ENCODE data around the gene JARID2.

The JARID2 gene
- 68.3 to 76.5 reads per million in 2 donors for total RNA-seq

DNA sequence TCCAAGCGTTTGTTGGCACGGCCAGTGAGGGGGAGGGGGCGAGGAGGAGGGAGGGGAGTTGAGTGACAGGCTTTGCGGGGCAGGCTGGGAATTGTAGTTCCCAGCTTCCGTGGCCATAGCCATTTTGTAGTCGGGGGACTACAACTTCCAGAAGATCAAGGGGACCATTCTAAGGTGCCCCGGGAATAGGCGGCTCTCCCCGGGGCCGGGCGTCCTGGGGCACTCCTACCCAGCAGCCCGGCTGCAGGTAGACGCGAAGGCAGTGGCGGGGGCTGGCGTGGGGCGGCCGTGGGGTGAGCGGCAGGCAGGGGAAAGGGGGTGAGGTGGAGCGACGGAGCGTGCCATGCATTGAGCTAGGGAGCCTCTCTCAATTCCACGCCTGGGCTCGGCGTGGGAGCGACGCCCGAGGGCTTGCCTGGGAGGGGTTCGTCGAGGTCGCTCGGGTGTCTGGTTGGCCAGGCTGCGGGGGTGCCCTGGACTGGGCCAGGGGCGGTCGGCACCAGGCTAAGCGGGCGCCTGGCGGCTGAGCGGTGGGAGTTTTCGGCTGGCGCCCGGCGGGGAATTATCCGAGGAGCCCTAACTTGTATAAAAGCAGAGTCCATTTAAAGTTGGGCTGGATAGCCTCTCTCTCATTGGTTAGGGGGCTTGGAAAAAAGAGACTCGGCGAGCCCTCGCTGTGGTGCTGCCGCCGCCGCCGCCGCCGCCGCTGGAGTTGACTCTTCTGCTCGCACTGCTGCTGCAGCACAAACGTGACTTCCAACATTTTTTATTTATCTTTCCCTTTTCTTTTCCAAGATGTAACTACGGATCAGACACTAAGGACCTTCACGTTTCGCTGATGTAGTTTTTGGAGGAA lies at the start of gene JARID2:
Gene JARID2 (plus strand): TSS at position 709 of the 856 bp plus-strand sequence. CDS start 471 bp downstream, outside the sequence.
- peak; percentile 94 for DNase-seq

DNA sequence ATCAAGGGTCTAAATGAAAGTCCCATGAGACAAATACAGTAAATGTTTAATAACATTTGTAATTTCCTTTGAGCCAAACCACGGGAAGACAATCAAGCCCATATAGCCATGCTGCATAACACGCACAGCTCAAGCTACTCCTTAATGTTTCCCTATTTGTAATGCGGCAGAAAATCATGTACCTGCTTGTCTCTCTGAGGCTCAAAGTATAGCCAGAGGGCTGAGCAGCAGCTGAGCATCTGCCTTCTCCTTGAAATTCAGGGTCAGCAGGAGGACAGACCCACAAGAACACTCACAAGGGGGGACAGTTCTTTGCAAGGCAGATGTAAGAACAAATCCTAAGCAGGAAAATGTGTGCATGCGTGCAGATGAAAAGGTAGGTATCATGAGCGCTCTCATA lies 45.8 kb upstream of the JARID2 start:
- no peak for DNase-seq

DNA sequence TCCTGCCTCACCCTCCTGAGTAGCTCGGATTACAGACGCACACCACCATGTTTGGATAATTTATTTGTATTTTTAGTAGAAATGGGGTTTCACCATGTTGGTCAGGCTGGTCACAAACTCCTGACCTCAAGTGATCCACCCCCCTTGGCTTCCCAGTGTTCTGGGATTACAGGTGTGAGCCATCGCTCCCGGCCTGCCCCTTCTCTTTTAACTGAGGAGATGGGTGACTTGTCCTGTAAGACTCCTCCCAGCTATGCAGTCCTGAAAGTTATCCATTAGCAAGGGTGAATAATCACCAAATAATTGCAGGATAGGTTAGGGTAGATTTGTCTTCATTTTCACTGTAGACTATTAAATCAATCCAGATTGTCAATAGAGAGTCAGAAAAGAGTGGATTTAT lies 40.5 kb upstream of the JARID2 start:
- DNase-seq: no peak

DNA sequence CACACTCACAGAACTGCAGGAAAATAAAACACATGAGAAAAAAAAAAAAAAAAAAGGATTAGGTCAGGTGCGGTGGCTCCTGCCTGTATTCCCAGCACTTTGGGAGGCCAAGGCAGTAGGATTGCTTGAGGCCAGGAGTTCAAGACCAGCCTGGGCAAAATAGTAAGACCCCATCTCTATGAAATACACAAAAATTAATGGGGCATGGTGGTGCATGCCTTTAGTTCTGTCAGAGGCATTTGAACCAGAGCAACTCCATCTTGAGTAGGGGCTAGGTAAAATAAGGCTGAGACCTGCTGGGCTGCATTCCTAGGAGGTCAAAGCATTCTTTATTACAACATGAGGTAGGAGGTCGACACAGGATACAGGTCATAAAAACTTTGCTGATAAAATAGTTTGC lies 39.0 kb upstream of the JARID2 start:
- DNase-seq: no peak

DNA sequence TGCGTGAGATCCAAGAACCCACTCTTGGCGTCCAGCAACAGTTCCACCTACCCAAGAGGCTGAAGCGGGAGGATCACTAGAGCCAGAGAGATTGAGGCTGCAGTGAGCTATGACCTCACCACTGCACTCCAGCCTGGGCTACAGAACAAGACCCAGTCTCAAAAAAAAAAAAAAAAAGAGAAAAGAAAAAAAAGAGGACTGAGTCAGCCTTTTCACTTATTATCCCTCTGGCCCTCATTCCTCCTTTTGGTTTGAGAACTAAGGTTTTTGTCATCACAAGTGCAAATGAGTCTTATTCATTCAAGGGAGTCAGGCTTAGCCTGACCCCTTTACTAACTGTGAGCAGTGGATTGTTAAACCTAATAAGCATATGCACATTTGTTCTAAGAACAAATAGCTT lies 37.9 kb upstream of the JARID2 start:
- DNase-seq: no peak

DNA sequence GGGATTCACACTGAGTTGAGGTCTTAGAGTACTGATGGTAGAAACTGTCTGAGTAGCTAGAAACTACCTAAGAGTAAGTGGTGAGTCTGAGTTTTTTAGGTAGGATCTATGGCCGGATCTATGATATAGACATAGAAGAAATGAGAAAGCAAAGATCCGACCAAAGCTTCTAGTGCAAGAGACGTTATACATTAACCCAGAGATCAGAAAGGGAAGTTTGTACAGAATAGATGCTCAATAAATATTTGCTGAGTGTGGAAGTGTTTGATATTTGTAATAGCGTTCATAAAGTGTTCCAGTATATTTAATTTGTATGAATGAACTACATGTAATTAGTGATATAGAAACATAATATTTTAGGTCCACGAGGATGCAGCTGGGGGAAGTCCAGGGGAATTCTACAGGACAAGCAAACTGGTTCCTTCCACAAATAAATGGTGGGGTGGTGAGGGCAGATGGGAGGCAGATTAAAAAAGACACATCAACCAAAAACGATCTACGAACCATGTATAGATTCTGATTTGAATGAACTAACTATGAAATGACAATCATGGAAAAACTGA lies 31.9 kb upstream of the JARID2 start:
- no peak for DNase-seq

DNA sequence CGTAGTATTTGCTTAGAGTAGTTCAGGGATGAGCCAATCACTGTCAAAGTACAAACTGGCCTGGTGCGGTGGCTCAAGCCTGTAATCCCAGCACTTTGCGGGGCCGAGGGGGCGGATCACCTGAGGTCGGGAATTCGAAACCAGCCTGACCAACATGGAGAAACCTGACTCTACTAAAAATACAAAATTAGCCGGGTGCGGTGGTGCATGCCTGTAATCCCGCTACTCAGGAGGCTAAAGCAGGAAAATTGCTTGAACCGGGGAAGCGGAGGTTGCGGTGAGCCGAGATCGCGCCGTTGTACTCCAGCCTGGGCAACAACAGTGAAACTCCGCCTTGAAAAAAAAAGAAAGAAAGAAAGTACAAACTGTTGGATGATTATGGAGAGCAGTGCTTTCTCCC lies 27.5 kb upstream of the JARID2 start:
- DNase-seq: no peak

DNA sequence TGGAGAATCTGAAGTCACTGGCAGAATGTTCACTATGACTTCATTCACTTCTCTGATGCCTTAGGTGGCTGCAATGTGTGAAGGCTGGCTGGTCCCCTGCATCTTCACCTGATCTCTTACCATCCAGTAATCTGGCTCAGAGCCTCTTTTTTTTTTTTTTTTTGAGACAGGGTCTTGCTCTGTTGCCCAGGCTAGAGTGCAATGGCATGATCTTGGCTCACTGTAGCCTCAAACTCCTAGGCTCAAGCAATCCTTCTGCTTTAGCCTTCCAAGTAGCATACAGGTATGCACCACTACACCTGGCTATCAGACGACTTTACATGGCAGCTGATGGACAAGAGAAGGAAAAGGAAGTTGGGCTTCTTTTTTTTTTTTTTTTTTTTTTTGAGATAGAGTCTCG lies 25.8 kb upstream of the JARID2 start:
- no peak for DNase-seq

DNA sequence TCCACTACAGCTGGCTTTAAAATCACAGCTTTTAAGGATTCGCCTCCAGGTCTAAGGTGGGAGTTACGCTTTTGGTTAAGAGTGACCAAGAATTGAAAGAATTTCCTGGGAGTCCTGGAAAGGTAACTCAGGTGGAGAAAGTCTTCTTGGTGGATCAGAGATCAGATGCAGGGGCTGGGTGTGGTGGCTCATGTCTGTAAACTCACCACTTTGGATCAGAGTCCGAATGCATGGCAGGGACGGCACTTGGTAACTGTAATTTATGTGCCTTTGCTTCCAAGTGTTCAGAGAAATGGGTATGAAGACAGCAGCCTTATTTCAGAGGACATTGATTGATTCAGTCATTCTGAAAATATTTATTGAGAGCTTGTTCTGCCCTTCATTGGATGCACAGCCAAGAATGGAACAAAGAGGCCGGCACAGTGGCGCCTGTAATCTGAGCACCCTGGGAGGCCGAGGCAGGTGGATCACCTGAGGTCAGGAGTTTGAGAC lies 18.0 kb upstream of the JARID2 start:
- no peak for DNase-seq

DNA sequence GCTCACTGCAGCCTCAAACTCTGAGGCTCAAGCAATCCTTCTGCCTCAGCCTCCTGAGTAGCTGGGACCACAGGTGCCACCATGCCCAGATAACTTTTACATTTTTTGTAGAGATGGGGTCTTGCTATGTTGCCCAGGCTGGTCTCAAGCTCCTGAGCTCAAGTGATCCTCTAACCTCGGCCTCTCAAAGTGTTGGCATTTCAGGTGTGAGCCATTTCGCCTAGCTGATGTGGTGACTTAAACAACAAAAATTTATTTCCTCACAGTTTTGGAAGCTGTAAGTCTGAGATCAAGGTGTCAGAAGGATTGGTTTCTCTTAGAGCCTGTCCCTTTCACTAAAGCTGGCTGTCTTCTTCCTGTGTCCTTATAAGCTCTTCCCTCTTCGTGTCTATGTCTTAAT lies 15.0 kb upstream of the JARID2 start:
- DNase-seq: no peak

DNA sequence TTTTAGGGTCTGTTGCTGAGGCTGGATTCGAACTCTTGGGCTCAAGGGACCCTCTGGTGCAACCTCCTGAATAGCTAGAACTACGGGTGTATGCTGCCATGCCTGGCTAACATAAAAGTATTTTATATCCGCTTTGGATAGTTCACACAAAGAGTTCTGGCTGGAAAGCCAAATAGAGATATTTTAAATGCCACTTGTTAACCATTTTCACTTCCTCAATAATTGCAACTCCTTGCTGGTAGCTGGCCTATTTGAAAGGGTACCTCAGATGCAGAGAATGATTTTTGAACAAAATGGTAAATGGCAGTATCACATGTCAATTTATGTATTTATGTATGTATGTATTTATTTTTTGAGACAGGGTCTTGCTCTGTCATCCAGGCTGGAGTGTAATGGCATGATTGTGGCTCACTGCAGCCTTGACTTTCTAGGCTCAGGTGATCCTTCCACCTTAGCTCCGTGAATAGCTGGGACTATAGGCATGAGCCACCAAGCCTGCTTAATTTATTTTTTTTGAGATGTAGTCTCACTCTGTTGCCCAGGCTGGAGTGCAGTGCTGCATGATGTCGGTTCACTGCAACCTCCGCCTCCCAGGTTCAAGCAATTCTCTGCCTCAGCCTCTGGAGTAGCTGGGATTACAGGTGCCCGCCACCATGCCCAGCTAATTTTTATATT lies 12.9 kb upstream of the JARID2 start:
- no peak for DNase-seq

DNA sequence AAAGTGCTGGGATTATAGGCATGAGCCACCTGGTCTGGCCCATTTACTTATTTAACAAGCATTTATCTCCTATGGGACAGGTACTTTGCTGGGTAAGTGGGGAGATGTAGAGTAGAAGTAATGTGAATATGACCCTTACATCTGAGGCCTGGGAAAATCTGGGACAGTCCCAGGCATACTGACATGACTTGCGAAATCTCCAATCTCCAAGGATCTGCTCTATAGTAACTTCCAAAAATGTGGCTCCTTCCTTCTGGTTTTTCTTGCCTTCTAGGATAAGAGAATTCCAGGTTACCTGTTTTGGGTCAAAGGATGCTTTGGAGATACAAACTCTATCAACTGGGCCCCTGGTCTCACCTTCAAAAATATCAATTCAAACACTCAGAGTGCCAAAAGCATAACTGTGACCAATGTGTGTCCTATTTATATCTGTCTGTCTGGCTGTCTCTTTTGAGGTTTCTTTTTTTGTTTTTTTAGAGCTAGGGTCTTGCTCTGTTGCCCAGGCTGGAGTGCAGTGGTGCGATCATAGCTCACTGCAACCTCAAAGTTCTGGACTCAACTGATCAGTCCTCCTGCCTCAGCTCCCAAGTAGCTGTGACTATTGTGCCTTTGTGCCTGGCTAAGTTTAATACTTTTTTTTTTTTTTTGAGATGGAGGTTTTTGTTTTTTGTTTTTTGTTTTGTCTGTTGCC lies 11.7 kb upstream of the JARID2 start:
- DNase-seq: no peak

DNA sequence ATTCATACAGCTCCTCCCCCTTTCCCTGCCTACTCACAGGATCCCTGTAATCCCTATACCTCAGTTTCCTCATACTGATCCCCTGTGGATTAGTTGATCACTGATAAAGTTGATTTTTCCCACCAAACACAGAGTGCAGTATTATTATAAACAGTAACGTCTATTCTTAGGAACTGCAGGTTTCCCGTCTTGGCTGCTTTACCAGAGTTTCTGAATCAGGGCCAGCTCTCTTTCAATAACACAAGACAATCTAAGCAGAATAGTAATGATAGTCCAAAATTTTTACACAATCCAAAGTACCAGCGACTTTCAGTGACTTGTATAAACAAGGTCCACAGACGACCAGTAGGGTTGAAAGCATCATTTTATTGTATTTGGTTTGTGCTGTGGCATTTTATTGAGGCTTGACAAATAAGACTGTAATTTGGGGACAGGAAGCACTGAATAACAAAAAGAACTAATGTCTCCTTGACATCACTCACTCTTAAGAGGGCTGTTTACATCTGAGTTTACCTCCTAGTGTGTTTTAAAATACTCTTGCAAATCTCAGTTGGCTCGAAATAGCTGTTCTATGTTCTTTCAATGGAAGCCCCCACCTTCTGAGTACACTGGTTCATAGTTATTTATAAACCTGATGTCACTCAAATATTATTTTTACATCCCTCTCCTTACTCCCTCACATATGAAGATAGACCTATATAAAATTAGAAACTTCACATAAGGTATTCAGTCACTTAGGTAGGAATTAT lies 6.1 kb upstream of the JARID2 start:
- DNase-seq: no peak

DNA sequence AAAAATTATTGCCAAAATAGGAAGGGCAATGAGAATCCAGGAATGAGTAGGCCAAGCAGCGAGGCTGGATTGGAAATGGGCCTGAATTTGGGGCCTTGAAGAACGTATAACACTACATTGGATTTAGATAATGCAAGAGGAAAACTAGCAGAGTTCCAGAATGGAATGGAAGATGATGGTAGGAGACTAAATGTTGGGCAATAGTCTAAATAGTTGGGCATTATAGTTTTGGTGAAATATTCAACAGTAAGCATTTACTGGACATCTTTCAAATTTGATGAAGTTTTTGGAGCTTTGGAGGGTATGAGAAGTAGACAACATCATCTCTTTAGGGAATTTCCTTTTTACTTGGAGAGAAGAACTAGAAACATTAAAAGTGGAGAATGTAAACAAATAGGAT lies 3.4 kb upstream of the JARID2 start:
- no peak for DNase-seq

DNA sequence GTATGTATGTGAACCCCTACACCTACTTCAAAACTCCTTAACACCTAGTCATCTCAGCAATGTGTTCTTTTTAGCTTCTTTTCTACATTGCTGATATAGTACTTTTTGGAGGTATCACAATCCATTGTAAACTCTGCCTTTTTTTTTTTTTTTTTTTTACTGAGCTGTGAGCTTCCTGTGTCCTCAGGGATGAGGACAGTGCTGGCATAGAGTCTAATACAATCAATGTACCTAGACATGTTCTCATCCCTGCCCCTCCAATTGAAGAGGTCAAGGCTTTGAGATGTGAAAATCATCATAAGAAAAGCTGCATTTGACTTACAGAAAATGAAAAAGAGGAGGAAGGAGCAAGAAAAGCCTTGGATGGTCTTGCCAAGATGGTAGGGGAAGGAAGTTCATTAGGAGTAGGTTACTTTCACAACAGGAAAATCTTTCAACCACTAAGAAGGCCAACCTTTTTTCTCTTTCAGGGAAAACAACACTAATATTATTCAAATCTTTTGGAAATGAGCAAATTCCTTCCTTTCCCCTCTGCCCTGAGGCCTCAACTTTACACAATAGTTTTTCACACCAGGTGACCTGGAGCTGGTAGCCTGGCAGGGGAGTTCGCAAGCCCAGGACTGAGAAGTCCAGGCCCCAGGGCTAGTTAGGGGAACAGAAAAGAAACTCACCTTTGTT lies 2.8 kb upstream of the JARID2 start:
- DNase-seq: no peak

DNA sequence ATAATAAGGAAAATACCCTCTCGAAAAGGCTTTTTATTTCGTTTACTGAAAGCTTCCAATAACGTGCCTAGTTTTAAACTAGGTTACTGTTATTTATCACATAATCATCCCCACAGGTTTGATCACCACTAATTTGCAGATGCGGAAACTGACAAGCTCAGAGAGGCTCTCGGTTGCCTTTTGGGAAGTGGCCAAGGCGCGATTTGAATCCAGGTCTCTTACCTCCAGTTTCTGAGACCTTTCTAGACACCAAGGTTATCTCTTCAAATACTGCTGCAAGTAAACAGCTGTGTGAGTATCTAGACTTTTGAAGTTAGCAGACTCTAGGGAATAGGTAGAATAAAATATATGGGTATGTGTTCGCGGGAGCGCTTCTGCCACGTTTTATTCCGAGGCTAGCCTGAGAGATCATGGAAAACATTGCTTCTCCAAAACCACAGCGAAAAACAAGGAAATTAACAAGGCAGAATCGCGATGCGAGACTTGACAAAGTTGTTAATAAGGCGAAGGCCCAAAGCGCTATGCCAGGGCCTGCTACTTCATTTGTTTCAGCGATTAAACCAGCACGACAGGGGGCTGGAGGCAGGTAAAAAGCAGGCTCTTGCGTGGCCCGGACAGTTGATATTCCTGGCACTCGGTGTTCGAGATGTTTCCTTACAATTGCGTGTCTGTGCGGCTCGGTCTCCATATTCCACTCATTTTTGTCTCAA lies 1.8 kb upstream of the JARID2 start:
- no peak for DNase-seq

DNA sequence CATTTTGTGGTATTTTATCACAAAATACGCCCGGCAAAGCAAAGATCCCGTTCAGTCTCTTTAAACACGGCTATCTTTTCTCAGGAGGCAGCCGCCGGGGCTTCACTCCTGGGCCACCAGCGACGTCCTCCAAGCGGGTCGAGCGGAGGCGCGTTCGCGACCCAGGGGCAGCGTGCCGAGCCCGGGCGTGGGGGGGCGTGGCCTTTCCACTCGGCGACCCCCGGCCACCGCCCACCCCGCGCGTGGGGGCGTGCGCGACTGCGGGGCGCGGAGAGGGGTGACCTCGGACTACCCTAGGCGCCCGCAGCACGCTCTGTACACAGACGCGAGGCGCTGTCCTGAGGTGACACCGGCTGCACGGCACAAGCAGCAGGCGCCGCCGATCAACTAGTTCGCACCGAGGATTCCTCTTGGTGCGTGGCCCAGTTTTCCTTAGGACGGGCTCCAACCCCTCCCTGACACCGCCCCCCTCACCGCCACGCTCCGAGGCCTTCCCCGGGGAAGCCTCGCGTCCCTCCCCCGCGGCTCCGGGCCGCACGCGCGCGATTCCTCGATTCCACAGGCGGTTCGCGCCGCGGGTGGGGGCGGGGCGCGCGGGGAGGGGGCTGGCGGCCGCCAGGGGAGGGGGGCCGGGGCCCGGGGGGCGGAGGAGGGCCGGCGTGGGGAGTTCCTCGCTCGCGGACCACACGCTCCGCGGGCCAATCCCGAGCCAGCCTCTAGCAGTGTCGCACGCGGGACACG lies 1.1 kb upstream of the JARID2 start:
- DNase-seq: no peak

DNA sequence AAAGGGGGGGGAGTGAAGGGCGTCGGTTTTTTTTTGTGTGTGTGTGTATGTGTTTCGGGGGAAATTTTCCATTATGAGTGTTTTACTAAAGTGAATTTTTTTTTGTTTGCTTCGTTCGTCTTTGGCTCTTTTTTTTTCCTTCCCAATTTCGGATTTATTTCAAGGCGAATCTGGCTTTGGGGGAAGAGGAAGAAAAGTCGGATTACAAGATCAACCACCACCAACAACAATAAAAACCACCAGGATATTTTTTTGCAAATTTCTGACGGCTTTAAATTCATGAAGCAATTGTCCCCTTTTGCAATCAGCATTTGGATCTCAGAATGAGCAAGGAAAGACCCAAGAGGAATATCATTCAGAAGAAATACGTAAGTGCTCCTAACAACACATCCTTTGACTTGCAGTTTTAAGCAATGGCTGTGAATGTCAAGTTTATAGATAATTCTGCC lies 372 bp downstream of the JARID2 start:
- no peak for DNase-seq

DNA sequence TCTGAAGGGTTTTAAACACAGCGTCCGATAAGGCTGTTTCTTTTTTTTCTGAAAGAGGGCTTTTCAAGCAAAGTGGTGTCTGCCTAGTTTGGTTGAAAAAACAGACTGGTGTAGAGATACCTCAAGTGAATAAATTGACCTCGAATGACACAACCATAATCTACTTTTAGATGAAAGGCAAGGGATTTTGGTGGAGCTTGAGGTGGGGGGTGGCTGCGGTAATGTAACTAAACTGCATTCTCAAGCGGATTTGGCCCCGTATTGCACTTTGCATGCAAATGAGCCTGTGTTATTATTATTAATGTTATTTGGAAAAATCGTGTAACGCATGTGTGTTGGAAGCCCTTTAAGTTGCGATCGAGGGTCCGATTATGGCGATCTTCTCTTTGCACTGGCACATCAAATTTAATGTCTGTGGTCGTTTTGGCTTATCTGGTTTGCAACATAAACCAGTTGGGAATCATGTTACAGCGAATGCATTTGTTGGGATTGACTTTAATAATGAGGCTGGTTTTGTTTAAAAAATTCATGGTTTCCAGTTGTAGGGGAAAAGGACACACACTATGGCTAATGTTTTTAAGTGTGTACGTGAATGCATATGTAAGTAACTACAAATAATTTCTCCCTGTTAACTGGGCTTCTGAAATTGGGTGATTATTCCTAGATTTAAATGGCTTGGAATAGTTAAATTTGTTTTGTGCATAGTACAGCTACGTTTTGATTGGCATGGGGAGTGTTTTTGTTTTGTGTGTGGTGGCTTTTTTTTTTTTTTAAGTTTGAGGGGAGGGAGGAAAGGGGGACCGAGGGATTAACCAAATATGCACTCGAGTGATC lies 1.0 kb downstream of the JARID2 start:
- peak; percentile 7 for DNase-seq
